DMS 273 treated with DMSO at 0.1 percent for 48 hours (cell line): ENCODE data around the gene COX6B1.
"Not testable (repeated sequence)": the region's sequence is repeated elsewhere in the genome, so short reads cannot be mapped to it uniquely, and the experiment has no call there.

Experiments
- DNase-seq: peaks from one replicate; lab custom pipeline; 2025; lab: John Stamatoyannopoulos, UW

COX6B1 gene

GRCh38 chr19:35648017-35648961, at the start of gene COX6B1:
Gene COX6B1, plus strand, starts transcription at chr19:35648323. Its CDS starts 2,921 bp downstream, at chr19:35651244.
- DNase-seq, result peak; percentile 95

- DNase-seq, result no peak
Measured at GRCh38 chr19:35601971-35602370, 46.2 kb upstream of the COX6B1 start.

- not testable (repeated sequence) for DNase-seq
Measured at GRCh38 chr19:35604436-35604835, 43.7 kb upstream of the COX6B1 start.

- not testable (repeated sequence) for DNase-seq
Measured at GRCh38 chr19:35607170-35607569, 41.0 kb upstream of the COX6B1 start.

GRCh38 chr19:35607661-35608060, 40.5 kb upstream of the COX6B1 start:
- DNase-seq, result no peak

- DNase-seq, result no peak
Measured at GRCh38 chr19:35608251-35608650, 39.9 kb upstream of the COX6B1 start.

GRCh38 chr19:35609851-35610353, 38.2 kb upstream of the COX6B1 start:
- no peak for DNase-seq

GRCh38 chr19:35612224-35612558, 35.9 kb upstream of the COX6B1 start:
- DNase-seq, result no peak

- peak; percentile 78 for DNase-seq
Measured at GRCh38 chr19:35612559-35613321, 35.4 kb upstream of the COX6B1 start, which contains the start of gene HAUS5. Gene HAUS5, plus strand, starts transcription at chr19:35612735. Its CDS starts 60 bp downstream, at chr19:35612795.

GRCh38 chr19:35613574-35613973, 34.5 kb upstream of the COX6B1 start:
- no peak for DNase-seq

GRCh38 chr19:35615036-35615435, 33.1 kb upstream of the COX6B1 start:
- no peak for DNase-seq

- DNase-seq, result no peak
Measured at GRCh38 chr19:35618857-35619256, 29.3 kb upstream of the COX6B1 start.

GRCh38 chr19:35619290-35619923, 28.7 kb upstream of the COX6B1 start:
- no peak for DNase-seq

- no peak for DNase-seq
Measured at GRCh38 chr19:35620001-35620400, 28.1 kb upstream of the COX6B1 start.

GRCh38 chr19:35621708-35622107, 26.4 kb upstream of the COX6B1 start:
- DNase-seq, result no peak

GRCh38 chr19:35622750-35623149, 25.4 kb upstream of the COX6B1 start:
- DNase-seq, result no peak

- no peak for DNase-seq
Measured at GRCh38 chr19:35623327-35624010, 24.7 kb upstream of the COX6B1 start.

GRCh38 chr19:35628264-35628564, 19.9 kb upstream of the COX6B1 start:
- DNase-seq, result no peak

- DNase-seq, result peak; percentile 97
Measured at GRCh38 chr19:35628565-35629331, 19.4 kb upstream of the COX6B1 start, which contains the start of gene RBM42. Gene RBM42, plus strand, starts transcription at chr19:35629036. Its CDS starts 118 bp downstream, at chr19:35629154.

- DNase-seq, result no peak
Measured at GRCh38 chr19:35629332-35629633, 18.8 kb upstream of the COX6B1 start.
